Activated naive CD8-positive, alpha-beta T cell treated with anti-CD3 and anti-CD28 coated beads for 36 hours (primary cell): ENCODE data around the gene CCDC24. TPM values are rescaled to one million over a fixed set of nuclear protein-coding genes. Genes with fewer than 3 reads are reported as not detected.

Source experiments
- DNase-seq: peaks from one replicate; pipeline ENCODE4 v3.0.0; 2021
- H3K27ac Mint-ChIP-seq: one replicate; pipeline ENCODE4 v1.8.0; 2022; ENCODE audit warnings: mild to moderate bottlenecking, moderate library complexity, mixed read lengths
- H3K27me3 Mint-ChIP-seq: one replicate; pipeline ENCODE4 v1.8.0; 2022; ENCODE audit warnings: mild to moderate bottlenecking, mixed read lengths
- H3K36me3 Mint-ChIP-seq: one replicate; pipeline ENCODE4 v1.8.0; 2021; ENCODE audit warnings: mild to moderate bottlenecking, mixed read lengths
- H3K4me1 Mint-ChIP-seq: one replicate; pipeline ENCODE4 v1.8.0; 2021; ENCODE audit warnings: mixed read lengths
- H3K4me3 Mint-ChIP-seq: one replicate; pipeline ENCODE4 v1.8.0; 2022; ENCODE audit warnings: mild to moderate bottlenecking, moderate library complexity, mixed read lengths
- H3K9me3 Mint-ChIP-seq: one replicate; pipeline ENCODE4 v1.8.0; 2022; ENCODE audit warnings: mixed read lengths
- total RNA-seq, 2 experiments: library from RNA; stranded (reverse); gene quantifications; one replicate each; pipeline ENCODE4 v1.2.3, GENCODE V29; 2021

CCDC24 gene
- total RNA-seq, 2 experiments from 2014 or later = 1.0 to 1.5 TPM

DNA sequence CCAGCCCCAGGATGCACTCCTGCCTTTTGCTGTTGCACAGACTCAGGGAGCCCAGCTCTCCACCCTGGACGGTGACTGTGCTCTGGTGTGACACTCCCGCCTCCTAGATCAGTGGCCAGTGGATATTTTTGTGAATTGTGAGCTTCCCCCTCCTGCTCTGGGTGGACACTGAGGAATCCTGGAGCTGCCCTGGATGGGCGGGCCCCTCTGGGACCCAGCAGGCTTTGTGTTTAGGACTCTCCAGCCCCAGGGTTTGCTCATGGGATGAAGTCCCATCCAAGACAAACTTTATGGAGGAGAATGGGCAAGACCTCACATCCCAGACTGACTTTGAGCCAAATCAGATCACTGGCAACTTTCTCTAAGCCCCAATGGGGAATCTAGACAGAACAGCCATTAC lies 23.8 kb downstream of the CCDC24 start:
- H3K4me3 Mint-ChIP-seq = no peak overlapping the region
- peaks cover 15% of the 10 kb centered on the region for H3K4me1 Mint-ChIP-seq
- H3K36me3 Mint-ChIP-seq = peaks cover 2% of the 10 kb centered on the region
- no peak overlapping the region for H3K27ac Mint-ChIP-seq
- H3K27me3 Mint-ChIP-seq = no peaks in the 10 kb centered on the region
- no peaks in the 10 kb centered on the region for H3K9me3 Mint-ChIP-seq
- no peak for DNase-seq

DNA sequence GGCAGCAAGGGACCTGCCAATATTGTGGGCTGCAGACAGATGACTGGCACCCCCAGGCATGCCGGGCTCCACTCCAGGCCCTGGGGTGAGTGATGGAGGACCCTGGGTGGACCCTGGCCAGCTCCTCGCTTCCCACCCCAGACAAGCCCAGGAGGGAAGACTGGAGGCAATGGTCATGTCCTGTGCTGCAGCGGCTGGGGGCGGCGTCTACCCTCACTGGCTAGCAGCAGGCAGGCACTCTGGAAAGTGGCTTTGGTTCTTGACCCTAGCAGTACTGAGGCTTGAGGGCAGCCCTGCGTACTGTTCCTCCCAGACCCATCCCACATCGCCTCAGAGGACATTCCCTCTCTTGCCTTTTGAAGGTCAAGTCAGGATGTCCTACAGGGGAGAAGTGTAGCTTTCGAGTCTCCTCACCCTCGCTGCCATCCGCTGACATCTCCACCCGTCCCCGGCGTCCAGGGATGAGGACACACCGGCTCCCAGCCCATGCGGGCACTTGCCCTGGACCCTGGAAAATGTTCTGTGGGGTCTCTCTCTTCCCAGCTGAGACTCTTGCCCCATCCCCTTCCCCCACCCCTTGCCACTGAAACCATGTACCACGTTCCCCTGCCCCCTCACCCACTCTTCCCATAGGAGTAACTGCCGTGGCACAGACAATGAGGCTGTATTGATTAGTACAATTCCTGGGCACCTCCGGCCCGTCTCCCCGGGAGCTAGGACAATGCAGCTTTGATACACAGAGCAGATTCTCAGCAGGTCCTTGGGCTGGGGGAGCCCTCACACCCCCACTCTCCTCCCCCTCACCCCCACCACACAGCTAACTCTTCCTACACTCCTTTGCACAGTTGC lies 24.9 kb downstream of the CCDC24 start:
- H3K27ac Mint-ChIP-seq = no peak overlapping the region
- no peak overlapping the region for H3K4me3 Mint-ChIP-seq
- H3K36me3 Mint-ChIP-seq = peaks cover 2% of the 10 kb centered on the region
- H3K9me3 Mint-ChIP-seq = no peaks in the 10 kb centered on the region
- H3K4me1 Mint-ChIP-seq = peaks cover 15% of the 10 kb centered on the region
- no peaks in the 10 kb centered on the region for H3K27me3 Mint-ChIP-seq
- DNase-seq = no peak

DNA sequence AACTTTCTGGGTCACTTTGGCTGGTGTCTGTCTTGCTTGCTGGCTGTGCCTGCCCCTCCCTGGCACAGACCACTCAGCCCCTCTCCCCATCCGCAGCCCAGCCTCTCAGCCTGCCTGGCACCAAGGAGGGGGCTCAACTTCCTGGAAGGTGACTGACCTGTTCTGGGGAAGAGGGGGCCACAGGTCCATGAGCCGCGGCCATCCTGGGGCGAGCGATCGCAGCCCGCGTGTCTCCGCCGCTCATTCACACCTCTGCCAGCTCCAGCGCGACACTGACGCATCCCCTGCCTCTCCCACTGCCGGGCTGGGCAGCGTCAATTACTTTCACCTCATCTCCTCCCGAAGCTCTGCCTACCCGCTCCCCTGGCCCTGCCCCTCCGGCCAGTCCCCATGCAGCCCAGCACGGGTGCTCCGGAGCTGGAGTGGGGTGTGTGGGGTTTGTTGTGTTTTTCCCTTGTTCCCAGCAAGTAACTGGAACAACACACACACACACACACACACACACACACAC lies 25.5 kb downstream of the CCDC24 start:
- peaks cover 15% of the 10 kb centered on the region for H3K4me1 Mint-ChIP-seq
- H3K4me3 Mint-ChIP-seq = no peak overlapping the region
- no peaks in the 10 kb centered on the region for H3K27me3 Mint-ChIP-seq
- H3K27ac Mint-ChIP-seq = no peak overlapping the region
- H3K9me3 Mint-ChIP-seq = no peaks in the 10 kb centered on the region
- peaks cover 2% of the 10 kb centered on the region for H3K36me3 Mint-ChIP-seq
- no peak for DNase-seq

DNA sequence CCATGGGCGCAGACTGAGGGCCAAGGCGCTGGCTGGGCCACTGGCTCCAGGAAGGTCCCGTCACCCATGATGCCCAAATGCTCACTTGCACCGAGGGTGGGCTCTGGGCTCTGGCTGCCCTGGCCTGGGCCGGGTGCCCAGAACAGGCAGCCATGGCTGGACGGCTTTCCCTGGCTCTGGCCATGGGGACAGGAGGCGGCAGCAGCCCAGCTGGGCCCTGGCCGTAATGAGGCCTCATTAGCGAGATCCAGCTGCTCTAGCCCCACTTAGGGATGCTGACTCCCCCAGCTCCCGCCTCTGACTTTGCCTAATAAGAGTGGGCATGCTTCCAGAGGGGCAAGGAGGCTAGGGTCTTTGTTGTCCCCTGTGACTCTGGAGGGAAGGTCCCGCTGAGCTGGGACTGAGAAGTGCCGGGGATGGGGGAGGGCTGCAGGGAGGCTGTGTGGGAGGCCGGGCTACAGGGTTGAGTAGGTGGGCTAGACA lies 28.1 kb downstream of the CCDC24 start:
- Mint-ChIP-seq H3K36me3 (peaks cover 11% of the 10 kb centered on the region), H3K27ac (no peak overlapping the region), H3K4me3 (no peak overlapping the region), H3K27me3 (no peaks in the 10 kb centered on the region), H3K4me1 (peaks cover 2% of the 10 kb centered on the region), H3K9me3 (no peaks in the 10 kb centered on the region)
- DNase-seq = no peak

DNA sequence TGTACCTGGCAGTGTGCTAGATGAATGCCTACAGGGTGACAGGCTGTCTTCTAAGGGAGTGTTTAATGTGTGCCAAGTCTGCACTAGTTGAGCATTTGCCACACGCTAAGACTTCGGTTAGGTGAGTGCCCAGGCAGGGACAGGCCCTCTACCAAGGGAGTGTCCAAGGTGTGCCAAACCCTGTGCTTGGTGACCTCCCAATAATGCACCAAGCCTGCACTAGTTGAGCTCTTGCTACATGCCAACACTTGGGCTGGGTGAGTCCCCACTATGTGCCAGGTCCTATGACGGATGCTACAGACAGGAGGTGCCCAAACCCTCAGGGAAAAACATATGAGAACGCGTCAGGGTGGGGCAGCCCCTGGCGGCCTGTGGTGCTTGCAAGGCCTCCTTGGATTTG lies 29.1 kb downstream of the CCDC24 start:
- H3K36me3 Mint-ChIP-seq = peaks cover 15% of the 10 kb centered on the region
- no peaks in the 10 kb centered on the region for H3K27me3 Mint-ChIP-seq
- no peak overlapping the region for H3K4me3 Mint-ChIP-seq
- H3K9me3 Mint-ChIP-seq = no peaks in the 10 kb centered on the region
- H3K4me1 Mint-ChIP-seq = no peaks in the 10 kb centered on the region
- no peak overlapping the region for H3K27ac Mint-ChIP-seq
- DNase-seq = no peak

DNA sequence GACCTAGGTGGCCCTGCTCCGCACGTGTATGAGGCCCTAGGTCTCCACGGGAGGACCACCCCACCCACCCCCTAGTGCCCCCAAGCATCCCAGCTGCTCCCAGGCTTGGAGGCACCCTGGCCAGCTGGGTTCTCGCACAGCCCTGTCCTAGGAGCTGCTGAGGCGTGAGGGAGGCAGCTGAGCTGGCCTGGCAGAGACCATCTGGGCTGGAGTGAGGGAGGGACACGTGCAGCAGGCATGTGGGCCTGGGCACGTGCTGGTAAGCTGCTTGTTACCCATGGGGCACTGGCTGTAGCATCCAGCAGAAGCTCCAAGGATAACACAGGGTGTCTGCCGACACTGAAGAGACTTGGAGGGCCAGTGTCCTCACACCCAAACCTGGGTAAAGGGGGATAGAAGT lies 29.8 kb downstream of the CCDC24 start:
- Mint-ChIP-seq H3K27me3 (no peaks in the 10 kb centered on the region), H3K9me3 (no peaks in the 10 kb centered on the region), H3K36me3 (peaks cover 15% of the 10 kb centered on the region), H3K27ac (no peak overlapping the region), H3K4me3 (no peak overlapping the region), H3K4me1 (no peaks in the 10 kb centered on the region)
- DNase-seq = no peak

DNA sequence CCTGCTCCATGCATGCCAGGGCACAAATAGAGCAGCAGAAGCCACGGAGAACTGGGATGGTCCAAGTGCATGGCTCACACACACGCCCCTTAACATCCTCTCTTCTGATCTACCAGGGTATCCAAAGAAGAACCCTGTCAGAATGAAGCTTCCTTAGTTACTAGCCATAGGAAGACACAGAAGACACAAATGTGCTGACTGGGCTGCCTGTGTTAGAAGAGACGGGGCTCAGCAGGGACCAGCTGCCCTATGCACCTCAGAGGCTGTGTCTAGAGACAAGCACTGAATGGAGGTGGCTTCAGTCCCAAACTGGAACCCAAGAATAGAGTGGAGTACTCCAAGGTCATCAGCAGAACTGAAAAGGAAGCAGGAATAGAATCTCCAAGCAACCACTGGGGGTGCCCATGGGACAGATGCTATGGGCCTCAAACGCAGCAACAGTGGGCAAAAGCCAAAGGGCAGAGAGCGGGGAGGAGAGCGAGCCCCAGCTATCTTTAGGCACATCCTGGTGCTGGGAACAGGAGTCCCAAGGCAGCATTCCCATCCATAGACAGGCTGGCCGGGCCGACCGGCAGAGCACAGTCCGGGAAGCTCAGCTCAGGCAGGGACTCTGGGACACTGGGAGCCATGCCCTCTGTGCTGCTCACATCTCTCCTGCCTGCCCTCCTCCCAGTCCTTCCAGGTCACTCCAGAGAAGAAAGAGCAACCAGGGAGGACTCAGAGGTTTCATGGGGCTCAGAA lies 30.4 kb downstream of the CCDC24 start:
- Mint-ChIP-seq H3K4me1 (no peaks in the 10 kb centered on the region), H3K4me3 (no peak overlapping the region), H3K36me3 (peaks cover 15% of the 10 kb centered on the region), H3K9me3 (no peaks in the 10 kb centered on the region), H3K27me3 (no peaks in the 10 kb centered on the region), H3K27ac (no peak overlapping the region)
- no peak for DNase-seq

DNA sequence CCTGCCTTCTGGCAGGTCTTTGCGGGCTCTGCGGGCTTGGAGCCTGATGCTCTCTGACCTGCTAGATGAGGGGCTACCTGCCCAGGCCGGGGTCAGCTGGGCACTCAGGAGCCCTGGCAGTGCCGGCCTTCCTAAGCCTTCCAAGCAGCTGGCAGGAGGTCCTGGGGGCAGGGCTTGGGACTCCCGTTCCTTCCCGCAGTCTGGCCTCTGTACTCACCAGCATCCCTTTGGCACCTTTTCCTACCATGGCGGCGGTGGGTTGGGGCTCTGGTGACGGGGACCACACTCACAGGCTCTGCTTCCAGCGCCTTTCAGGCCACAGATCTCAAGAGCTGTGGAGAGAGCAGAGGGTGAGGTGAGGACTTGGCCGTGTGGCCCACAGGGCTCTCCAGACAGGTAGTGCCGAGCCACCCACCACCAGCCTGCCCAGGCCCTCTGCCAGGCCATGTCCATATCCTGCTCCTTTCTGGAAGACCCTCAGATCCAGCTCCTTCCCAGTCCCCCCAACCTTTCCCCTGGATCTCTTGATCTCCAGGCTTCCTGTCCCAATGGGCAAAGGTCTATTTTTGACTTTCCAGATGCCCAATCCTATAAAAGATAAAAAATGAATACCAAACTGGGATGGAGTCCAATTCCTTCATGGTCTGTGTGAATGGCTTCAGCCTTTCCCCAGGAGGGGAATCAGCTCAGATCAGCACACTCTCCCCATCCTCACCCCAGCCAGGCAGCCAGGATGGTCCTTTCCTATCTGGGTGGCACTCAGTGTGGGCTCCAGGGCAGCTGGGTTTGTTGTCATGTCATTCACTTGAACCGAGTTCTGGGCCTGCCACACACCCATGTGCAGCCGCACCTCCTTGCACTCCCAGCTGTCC lies 32.9 kb downstream of the CCDC24 start:
- Mint-ChIP-seq H3K4me1 (peaks cover 8% of the 10 kb centered on the region), H3K9me3 (no peaks in the 10 kb centered on the region), H3K4me3 (no peak overlapping the region), H3K27me3 (no peaks in the 10 kb centered on the region), H3K36me3 (peaks cover 23% of the 10 kb centered on the region), H3K27ac (no peak overlapping the region)
- DNase-seq = no peak

DNA sequence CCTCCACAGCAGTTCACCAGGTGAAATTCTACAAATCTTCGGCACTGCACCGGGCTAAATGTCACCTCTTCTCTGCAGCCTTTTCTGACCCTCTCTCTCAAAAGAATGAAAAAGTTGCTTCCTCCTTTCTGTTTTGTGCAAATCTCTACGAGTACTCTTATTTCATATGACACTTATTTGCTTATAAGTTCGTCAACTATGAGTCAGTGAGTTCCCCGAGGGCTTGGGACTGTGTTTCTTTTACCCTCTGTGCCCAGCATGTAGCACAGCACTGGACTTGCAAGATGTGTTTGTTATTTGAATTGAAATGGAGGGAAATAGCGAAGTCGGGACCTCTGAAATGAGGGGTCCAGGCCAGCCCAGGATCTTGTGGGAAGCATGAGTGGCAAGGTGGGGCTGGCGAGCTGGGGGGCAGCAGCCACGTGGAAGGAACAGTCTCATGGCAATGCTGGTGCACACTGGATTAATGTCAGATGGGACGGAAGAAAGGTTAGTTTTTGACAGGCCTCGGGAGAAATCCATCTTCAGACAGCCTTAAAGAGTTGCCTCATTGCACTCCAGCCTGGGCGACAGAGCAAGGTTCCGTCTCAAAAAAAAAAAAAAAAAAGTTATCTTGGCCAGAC lies 33.6 kb downstream of the CCDC24 start:
- Mint-ChIP-seq H3K36me3 (peaks cover 22% of the 10 kb centered on the region), H3K4me3 (no peak overlapping the region), H3K27ac (no peak overlapping the region), H3K9me3 (no peaks in the 10 kb centered on the region), H3K4me1 (peaks cover 14% of the 10 kb centered on the region), H3K27me3 (no peaks in the 10 kb centered on the region)
- no peak for DNase-seq

DNA sequence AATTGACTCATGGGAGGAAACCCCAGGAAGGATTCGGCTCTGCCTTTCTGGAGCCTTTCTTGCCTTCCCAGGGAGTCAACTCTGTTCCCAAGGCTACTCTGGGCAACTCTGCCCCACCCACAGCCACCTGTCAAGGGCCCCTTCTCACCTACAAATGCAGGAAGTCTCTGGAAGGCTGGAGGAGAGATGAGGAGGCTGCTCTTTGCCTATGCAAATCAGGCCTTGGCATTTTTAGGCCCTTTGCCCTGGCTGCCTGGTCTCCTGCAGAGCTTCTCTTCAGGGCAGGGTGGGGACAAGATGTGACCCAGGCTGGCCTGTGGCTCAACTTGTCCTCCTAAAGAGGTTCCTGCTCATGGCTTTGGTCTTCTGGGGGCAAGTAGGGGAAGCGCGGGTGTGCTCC lies 34.4 kb downstream of the CCDC24 start:
- Mint-ChIP-seq H3K27ac (no peak overlapping the region), H3K27me3 (no peaks in the 10 kb centered on the region), H3K4me3 (no peak overlapping the region), H3K4me1 (peaks cover 14% of the 10 kb centered on the region), H3K9me3 (no peaks in the 10 kb centered on the region), H3K36me3 (peaks cover 21% of the 10 kb centered on the region)
- no peak for DNase-seq

DNA sequence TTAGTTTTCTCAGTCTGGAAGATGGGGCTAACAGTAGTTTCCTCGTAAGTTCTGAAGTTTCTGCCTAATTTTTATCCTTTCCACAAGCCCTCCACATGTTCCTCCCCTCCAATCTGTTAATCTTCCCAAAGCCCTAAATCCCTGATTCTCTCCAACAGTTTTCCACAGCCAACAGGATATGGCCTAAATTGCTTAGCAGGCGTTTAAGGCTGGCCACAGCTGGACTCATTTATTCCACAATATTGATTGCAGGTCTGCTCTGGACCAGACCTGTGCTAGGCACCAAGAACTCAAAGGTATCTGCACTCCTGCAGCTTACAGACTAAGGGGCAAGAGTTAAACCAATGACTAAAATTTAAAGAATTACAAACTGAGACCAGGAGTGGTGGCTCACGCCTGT lies 35.9 kb downstream of the CCDC24 start:
- Mint-ChIP-seq H3K9me3 (no peaks in the 10 kb centered on the region), H3K27me3 (no peaks in the 10 kb centered on the region), H3K36me3 (peaks cover 18% of the 10 kb centered on the region), H3K4me3 (no peak overlapping the region), H3K4me1 (peaks cover 18% of the 10 kb centered on the region), H3K27ac (no peak overlapping the region)
- DNase-seq = no peak

DNA sequence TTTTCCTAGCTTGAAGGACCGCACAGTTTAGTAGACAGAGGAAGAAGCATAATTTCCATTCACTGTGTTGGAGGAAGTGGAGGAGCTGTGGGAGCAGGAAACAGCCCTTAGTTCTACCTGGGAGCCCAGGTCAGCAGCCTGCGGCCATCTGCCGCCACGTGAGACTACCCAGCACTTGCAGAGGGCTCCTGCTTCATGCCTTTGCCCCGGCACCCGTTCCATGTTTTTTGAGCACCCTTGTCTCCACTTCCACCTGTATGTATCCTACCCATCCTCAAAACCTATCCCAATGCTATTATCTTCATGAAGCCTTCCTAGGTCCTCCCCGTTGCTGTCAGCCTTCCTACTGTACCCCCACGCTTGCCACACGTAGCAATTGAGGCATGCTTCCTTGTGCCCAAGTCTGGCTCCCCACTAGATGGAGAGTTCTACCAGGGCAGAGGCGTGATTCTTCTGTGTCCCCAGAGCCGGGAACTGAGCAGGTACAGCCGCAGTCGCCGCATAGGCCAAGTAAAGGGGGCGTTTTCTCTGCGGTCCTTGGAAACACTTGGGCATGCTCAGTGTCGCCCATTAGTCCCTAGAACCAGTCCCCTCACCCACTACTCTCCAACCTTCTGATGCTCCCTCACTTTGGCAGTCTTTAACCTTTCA lies 38.0 kb downstream of the CCDC24 start:
- no peaks in the 10 kb centered on the region for H3K27me3 Mint-ChIP-seq
- no peaks in the 10 kb centered on the region for H3K9me3 Mint-ChIP-seq
- H3K4me3 Mint-ChIP-seq = peak overlapping the region; percentile 98
- DNase-seq = no peak
- peak overlapping the region; percentile 99 for H3K27ac Mint-ChIP-seq
- H3K36me3 Mint-ChIP-seq = peaks cover 12% of the 10 kb centered on the region
- H3K4me1 Mint-ChIP-seq = peaks cover 23% of the 10 kb centered on the region

DNA sequence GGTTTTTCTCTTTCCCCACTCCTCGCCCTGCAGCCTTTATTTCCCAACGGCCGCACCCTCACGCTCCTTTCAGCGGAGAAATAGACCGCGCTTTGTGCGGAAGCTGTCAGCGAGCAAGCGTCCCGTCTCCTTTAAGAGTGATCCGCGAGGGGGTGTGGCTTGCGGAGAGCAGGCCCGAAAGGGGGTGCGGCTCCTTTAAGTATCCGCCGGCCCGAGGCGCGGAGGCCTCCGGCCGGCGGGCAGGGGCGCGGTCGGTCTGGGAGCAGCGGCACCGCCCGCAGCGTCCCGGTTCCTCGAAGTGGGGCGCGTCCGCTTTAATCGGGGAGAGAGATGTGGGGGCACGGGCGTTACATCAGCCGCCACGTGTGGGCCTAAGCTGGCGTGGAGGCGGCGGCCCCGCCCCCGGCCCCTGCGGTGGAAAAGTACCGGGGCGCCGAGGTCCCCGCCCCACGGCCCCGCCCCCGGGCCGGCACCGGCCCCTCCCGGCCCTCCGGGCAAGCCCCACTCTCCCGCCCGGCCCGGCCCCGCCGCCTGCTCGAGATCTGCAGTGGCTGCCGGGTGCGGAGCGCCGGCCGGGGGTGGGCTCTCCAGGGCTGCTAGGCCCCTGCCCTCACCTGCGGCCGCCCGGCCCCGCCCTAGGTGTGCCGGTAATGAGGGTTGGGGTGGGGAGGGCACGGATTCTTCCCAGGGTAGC lies 38.7 kb downstream of the CCDC24 start:
- Mint-ChIP-seq H3K27ac (peak overlapping the region; percentile 99), H3K36me3 (peaks cover 9% of the 10 kb centered on the region), H3K4me1 (peaks cover 23% of the 10 kb centered on the region), H3K9me3 (no peaks in the 10 kb centered on the region), H3K4me3 (peak overlapping the region; percentile 98), H3K27me3 (no peaks in the 10 kb centered on the region)
- peak; percentile 92 for DNase-seq
